AG04450 (cell line): ENCODE results near the gene NOTCH3. TPM values are rescaled to one million over a fixed set of nuclear protein-coding genes. Genes with fewer than 3 reads are reported as not detected.

Experiments
- CTCF ChIA-PET: fragments of 300-600, 350-600 bp; formaldehyde crosslinking; extraction: SDS; loops from one replicate; lab custom pipeline; 2022; ENCODE audit warnings: antibody characterized with exemption, inconsistent platforms; lab: Charles Lee
- POLR2A ChIA-PET: fragments of 350-600 bp; formaldehyde crosslinking; extraction: SDS; loops from one replicate; lab custom pipeline; 2021; ENCODE audit warnings: antibody characterized with exemption, inconsistent platforms; lab: Yijun Ruan, JAX
- DNase-seq: peaks from one replicate; pipeline ENCODE4 v3.0.0-alpha.2; 2011; ENCODE audit warnings: low read depth, low spot score
- H3K27ac ChIP-seq: one replicate; pipeline ENCODE4 v1.5.1; 2012; ENCODE audit warnings: low read depth, low read length, control low read depth
- H3K27me3 ChIP-seq: one replicate; pipeline ENCODE4 v1.6.0; 2012; ENCODE audit warnings: low read length; ENCODE audit not compliant: control insufficient read depth, insufficient read depth
- H3K4me3 ChIP-seq: 2 replicates; pipeline ENCODE4 v1.5.1; 2011; ENCODE audit warnings: mild to moderate bottlenecking, low read depth, low read length, control low read depth
- H3K9me3 ChIP-seq: 2 replicates; pipeline ENCODE4 v1.5.1; 2012; ENCODE audit warnings: low read length; ENCODE audit not compliant: control insufficient read depth, insufficient read depth
- polyA plus RNA-seq: library from polyadenylated mRNA; depleted of rRNA; stranded (reverse); fragments of >200 nt; gene quantifications from 2 replicates; pipeline ENCODE4 v1.2.3, GENCODE V29; 2011
- TF ChIP-seq, protein P1 (sequence below): IDR thresholded peaks from 2 replicates; pipeline ENCODE4 v1.5.1; 2011; ENCODE audit warnings: low read depth, low read length, control low read depth, inconsistent platforms

Gene NOTCH3
- polyA plus RNA-seq, 1 experiment = 8.8 TPM

DNA sequence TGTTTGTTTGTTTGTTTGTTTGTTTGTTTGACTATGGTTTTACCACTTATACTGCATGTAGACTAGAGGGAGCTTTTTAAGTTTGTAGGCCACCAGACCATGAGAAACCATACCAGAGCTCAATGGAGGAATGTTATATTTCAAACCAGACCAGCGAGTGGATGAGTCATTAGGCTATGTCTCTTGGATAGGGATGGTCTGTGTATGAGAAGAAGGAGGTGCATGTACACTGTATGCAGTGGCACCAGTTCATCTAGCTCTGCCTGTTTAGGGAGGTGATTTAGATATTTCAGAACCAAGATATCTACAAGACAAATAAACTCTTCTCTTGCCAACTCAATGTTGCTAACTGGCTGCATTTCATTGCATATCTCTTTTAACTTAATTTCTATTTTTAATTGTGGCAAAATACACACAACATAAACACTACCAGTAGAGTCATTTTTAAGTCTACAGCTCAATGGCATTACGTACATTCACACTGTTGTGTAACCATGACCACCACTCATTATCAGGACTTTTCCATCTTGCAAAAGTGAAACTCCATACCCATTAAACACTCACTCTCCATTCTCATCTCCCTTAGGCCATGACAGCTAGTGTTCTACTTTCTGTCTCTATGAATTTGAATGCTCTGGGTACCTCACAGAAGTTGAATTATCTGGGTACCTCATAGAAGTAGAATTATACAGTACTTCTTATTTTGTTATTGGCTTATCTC lies 64.4 kb downstream of the NOTCH3 start:
- DNase-seq = no peak
- H3K4me3 ChIP-seq = no peak overlapping the region
- TF ChIP-seq, protein P1, sequence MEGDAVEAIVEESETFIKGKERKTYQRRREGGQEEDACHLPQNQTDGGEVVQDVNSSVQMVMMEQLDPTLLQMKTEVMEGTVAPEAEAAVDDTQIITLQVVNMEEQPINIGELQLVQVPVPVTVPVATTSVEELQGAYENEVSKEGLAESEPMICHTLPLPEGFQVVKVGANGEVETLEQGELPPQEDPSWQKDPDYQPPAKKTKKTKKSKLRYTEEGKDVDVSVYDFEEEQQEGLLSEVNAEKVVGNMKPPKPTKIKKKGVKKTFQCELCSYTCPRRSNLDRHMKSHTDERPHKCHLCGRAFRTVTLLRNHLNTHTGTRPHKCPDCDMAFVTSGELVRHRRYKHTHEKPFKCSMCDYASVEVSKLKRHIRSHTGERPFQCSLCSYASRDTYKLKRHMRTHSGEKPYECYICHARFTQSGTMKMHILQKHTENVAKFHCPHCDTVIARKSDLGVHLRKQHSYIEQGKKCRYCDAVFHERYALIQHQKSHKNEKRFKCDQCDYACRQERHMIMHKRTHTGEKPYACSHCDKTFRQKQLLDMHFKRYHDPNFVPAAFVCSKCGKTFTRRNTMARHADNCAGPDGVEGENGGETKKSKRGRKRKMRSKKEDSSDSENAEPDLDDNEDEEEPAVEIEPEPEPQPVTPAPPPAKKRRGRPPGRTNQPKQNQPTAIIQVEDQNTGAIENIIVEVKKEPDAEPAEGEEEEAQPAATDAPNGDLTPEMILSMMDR = no peak
- ChIA-PET POLR2A (interaction anchor here (0.9 to 1.4 kb wide), 3 partner anchors 19 to 419 kb away, joined by 3 to 7 read pairs (median 3); partner anchors contain the start of gene AKAP8), CTCF (interaction anchor here (0.6 to 1.2 kb wide), 5 partner anchors 10 to 317 kb away, joined by 3 to 5 read pairs (median 3); a partner anchor contains a TSS)
- no peaks in the 10 kb centered on the region for H3K27me3 ChIP-seq
- peaks cover 22% of the 10 kb centered on the region for H3K9me3 ChIP-seq
- H3K27ac ChIP-seq = peak overlapping the region; percentile 33

DNA sequence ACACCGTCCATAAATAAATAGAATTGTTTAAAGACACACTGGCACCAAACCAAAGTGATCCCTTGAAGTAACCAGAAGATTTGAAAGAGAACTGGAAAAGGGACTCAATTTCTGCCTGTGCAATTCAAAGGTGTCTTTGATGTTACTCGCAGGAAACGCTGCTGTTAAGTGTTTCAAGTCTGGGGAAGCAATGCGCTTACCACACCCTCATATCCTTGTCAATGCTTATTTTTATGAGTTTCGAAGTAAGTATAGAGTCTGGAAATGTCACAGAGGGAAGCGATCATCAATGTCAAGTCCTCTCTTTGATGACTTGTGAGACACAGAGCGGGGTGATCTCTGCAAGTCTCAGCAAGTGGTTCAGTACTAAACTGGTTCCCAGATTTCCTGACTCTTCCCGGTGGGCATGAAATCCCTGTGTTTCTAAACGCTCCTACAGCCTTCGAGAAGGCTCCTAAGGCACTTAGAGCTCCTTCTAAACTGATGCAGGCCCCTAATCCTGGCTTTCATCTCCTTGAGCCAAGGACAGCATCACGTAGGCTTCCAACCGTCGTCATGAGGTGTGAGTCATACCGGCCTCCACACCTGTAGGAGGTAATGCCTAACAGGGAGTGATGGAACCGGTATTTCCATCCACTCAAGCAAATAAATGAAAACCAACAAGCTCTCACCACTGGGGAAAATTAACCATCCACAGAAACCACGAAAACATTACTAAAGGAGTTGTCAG lies 70.8 kb downstream of the NOTCH3 start:
- ChIA-PET CTCF (no interaction called here), POLR2A (interaction anchor here (0.6 kb wide), 1 partner anchor 31 kb away, joined by 3 read pairs; no protein-coding TSS in a partner anchor)
- H3K27me3 ChIP-seq = no peaks in the 10 kb centered on the region
- no peak for DNase-seq
- peaks cover 5% of the 10 kb centered on the region; the same call in 1 of the 2 replicates for H3K9me3 ChIP-seq
- H3K4me3 ChIP-seq = no peak overlapping the region
- no peak overlapping the region for H3K27ac ChIP-seq
- TF ChIP-seq, protein P1 = no peak

DNA sequence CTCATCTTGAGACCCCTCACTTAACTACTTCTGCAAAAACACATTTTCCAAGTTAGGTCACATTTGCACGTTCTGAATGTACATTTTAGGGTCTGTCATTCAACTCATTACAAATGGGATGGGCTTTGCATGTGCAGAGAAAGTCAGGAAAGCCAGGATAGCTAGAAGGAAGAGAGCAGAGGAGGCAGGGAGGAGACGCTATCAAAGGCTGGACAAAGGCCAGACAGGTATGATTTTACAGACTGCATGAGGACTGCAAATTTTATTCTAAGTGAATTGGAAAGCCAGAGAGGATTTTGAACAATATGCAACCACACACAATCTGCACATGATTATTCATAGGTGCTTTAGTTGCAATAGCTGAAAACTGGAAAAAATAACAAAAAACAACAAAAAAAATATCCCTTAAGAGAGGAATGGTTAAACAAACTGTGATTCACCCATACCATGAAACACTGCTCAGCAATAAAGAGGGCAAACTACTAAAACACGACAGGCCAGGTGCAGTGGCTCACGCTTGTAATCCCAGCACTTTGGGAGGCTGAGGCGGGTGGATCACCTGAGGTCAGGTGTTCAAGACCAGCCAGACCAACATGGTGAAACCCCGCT lies 72.5 kb downstream of the NOTCH3 start:
- H3K27me3 ChIP-seq = no peaks in the 10 kb centered on the region
- ChIA-PET CTCF (interaction anchor here (1.1 kb wide), 1 partner anchor 22 kb away, joined by 4 read pairs; no protein-coding TSS in a partner anchor), POLR2A (no interaction called here)
- DNase-seq = no peak
- H3K4me3 ChIP-seq = no peak overlapping the region
- H3K27ac ChIP-seq = peak overlapping the region; percentile 39
- H3K9me3 ChIP-seq = peaks cover 6% of the 10 kb centered on the region; the same call in 1 of the 2 replicates
- TF ChIP-seq, protein P1 = no peak

DNA sequence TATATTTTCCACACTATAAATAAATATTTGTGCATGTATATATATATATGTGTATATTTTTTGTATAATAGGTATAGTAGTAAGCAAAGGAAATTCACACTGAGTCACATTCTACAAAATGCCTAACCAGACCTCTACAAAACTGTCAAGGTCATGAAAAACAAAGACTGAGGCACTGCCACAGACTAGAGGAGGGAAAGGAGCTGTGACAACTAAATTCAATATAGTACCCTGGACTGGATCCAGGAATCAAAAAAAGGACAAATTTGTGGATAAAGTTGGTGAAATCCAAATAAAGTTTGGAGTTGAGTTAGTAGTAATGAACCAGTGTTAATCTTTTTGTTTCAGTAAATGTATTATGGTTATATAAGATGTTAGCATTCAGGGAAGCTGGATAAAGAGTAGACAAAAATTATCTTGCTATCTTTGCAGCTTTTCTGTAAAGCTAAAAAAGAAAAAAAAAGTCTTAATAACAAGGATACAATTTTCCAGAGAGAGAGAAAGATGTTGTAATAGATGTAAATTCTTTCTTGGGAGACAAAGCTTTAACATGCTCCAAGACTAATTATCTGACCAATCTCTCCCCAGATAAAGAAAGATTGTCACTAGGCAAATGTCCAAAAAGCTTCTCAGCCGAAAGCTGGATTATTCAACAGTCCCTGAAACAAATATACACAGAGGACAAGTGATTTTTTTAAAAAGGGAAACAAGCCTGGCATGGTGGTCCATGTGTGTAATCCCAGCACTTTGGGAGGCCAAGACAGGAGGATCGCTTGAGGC lies 74.5 kb downstream of the NOTCH3 start:
- TF ChIP-seq, protein P1 = no peak
- Histone ChIP-seq H3K9me3 (peaks cover 6% of the 10 kb centered on the region; the same call in 1 of the 2 replicates), H3K27me3 (no peaks in the 10 kb centered on the region), H3K4me3 (peak overlapping the region; percentile 51), H3K27ac (no peak overlapping the region)
- ChIA-PET CTCF (interaction anchor here (0.6 to 1.8 kb wide), 3 partner anchors 10 to 25 kb away, joined by 3 to 8 read pairs (median 3); no protein-coding TSS in a partner anchor), POLR2A (interaction anchor here (0.5 to 1.6 kb wide), 5 partner anchors 18 to 712 kb away, joined by 3 to 10 read pairs (median 3); partner anchors contain the start of gene AKAP8L)
- no peak for DNase-seq
